Erythroblast (primary cell): Measurements from ENCODE around the gene ARHGAP5.

ENCODE experiments used
- GATA1 ChIP-seq: IDR thresholded peaks from 2 replicates; pipeline ENCODE4 v1.6.1; 2011; ENCODE audit warnings: low read depth, mild to moderate bottlenecking, control low read depth, low read length, moderate library complexity
- POLR2A ChIP-seq: IDR thresholded peaks from 2 replicates; pipeline ENCODE4 v1.6.1; 2011; ENCODE audit warnings: mild to moderate bottlenecking, low read length

DNA sequence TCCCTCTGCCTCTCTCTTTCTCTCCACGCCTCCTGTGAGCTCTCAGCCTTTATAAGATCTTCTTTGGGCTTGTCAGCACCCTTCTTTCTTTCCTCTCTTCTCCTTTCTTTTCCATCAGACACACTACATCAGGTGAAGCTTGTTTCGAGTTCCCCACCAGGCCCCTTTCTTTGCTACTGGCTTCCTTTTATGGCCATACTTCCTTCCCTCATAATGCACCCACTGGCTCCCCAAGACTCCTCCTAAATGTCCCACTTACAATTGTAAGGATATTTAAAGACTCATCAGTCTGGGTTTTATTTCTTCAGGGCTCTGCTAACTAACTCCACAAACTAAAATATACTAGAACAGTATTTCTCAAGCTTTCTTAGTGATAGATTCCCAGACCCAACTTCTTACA is 129.4 kb downstream of the ARHGAP5 start:
- TF ChIP-seq POLR2A (no peak), GATA1 (no peak)
